Upper lobe of left lung (tissue), 6 donors: ENCODE measurements around the gene R3HDM2. TPM values are rescaled to one million over a fixed set of nuclear protein-coding genes. Genes with fewer than 3 reads are reported as not detected.

Experiments
- ATAC-seq, 2 donors: fragments of 200-7000 bp; cut with Tn5 transposase; one replicate each; pipeline ENCODE4 v1.9.1; 2022; ENCODE audit warnings: mild to moderate bottlenecking in 2 of 2, moderate library complexity in 2 of 2; ENCODE audit not compliant: low FRiP score in 2 of 2
- DNase-seq, 2 donors: peaks; one replicate each; pipeline ENCODE4 v3.0.0-alpha.2; 2019 to 2020
- H3K27ac ChIP-seq, 4 donors: fragments of 200-600 bp; sonication (generic); one replicate each; pipeline ENCODE4 v1.5.1; 2016 to 2019
- H3K27me3 ChIP-seq, 4 donors: fragments of 200-600 bp; sonication (generic); one replicate each; pipeline ENCODE4 v1.5.1; 2017 to 2019
- H3K36me3 ChIP-seq, 4 donors: fragments of 200-600 bp; sonication (generic); one replicate each; pipeline ENCODE4 v1.5.1; 2016 to 2019
- H3K4me1 ChIP-seq, 4 donors: fragments of 200-600 bp; sonication (generic); one replicate each; pipeline ENCODE4 v1.5.1; 2018 to 2019
- H3K4me3 ChIP-seq, 4 donors: fragments of 200-600 bp; sonication (generic); one replicate each; pipeline ENCODE4 v1.5.1; 2017 to 2019; ENCODE audit warnings: mild to moderate bottlenecking in 2 of 4, moderate library complexity in 1 of 4
- H3K9me3 ChIP-seq, 4 donors: fragments of 200-600 bp; sonication (generic); one replicate each; pipeline ENCODE4 v1.5.1; 2018 to 2019
- EP300 ChIP-seq, 4 donors: sonication (generic); formaldehyde crosslinking; IDR thresholded peaks; one replicate each; pipeline ENCODE4 v1.5.1; 2017; ENCODE audit warnings: antibody characterized with exemption in 4 of 4, control low read depth in 2 of 4
- POLR2A ChIP-seq, 4 donors: fragments of 450-650 bp; IDR thresholded peaks; one replicate each; pipeline ENCODE4 v1.5.1; 2016 to 2017; ENCODE audit warnings: antibody characterized with exemption in 4 of 4, mild to moderate bottlenecking in 2 of 4
- POLR2AphosphoS5 ChIP-seq, 2 donors: sonication (generic); formaldehyde crosslinking; IDR thresholded peaks; one replicate each; pipeline ENCODE4 v1.5.1; 2017; ENCODE audit warnings: antibody characterized with exemption in 2 of 2
- WGBS, 2 donors: methylation state at CpG; one replicate each; pipeline ENCODE4 v1.1.5; 2017 to 2018; 5-methylcytosine and 5-hydroxymethylcytosine counted together
- total RNA-seq, 6 donors: library from RNA; depleted of rRNA in 4 of 6; stranded (reverse); fragments of >200 nt in 4 of 6; gene quantifications; one replicate each; pipeline versions ENCODE4 v1.1.0 to v1.2.1, GENCODE V29; 2016 to 2021
- TF ChIP-seq, protein P1 (sequence below), 6 experiments: fragments of 450-650 bp in 4 of 6; fragments of 200-600 bp in 2 of 6; sonication (generic) in 2 of 6; IDR thresholded peaks; one replicate each; pipeline ENCODE4 v1.5.1; 2016 to 2019; ENCODE audit warnings: antibody characterized with exemption in 6 of 6
- donor health status: DM: no; HTN: no; CAD: no; lungs with moderate emphysema.
- donor health status: DM: no; HTN: yes; CAD: no; lungs with severe emphysema.

R3HDM2 gene
- total RNA-seq, 6 donors from 2014 or later: 39.2 to 94.3 (median 59.2) TPM

DNA sequence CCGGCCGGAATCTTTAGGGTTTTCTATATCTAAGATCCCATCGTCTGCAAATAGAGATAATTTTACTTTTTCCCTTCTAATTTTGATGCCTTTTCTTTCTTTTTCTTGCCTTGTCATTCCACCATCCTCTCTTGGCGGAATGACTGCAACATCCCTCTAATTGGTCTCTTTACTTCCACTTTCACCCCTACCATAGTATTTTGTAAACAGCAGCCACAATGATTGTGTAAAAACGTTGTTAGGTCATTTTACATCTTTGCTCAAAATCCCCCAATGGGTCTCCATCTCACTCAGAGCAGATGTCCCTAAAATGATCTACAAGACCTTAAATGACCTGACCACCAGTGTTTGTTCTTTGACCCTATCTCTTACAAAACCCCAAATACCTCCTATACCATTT is 99.9 kb downstream of the R3HDM2 start:
- Histone ChIP-seq H3K4me1 (no peaks in the 10 kb centered on the region), H3K27ac (peak overlapping the region in 1 of 4 donors; percentile 58), H3K36me3 (peaks cover 0 to 6% (median 0%) of the 10 kb centered on the region in 4 donors), H3K4me3 (no peak overlapping the region), H3K9me3 (no peaks in the 10 kb centered on the region), H3K27me3 (no peaks in the 10 kb centered on the region)
- no peak for TF ChIP-seq POLR2A (IDR thresholded peaks at IDR 0.05)
- no peak for TF ChIP-seq EP300 (IDR thresholded peaks at IDR 0.05)
- TF ChIP-seq POLR2AphosphoS5 (IDR thresholded peaks at IDR 0.05): no peak
- TF ChIP-seq, protein P1, sequence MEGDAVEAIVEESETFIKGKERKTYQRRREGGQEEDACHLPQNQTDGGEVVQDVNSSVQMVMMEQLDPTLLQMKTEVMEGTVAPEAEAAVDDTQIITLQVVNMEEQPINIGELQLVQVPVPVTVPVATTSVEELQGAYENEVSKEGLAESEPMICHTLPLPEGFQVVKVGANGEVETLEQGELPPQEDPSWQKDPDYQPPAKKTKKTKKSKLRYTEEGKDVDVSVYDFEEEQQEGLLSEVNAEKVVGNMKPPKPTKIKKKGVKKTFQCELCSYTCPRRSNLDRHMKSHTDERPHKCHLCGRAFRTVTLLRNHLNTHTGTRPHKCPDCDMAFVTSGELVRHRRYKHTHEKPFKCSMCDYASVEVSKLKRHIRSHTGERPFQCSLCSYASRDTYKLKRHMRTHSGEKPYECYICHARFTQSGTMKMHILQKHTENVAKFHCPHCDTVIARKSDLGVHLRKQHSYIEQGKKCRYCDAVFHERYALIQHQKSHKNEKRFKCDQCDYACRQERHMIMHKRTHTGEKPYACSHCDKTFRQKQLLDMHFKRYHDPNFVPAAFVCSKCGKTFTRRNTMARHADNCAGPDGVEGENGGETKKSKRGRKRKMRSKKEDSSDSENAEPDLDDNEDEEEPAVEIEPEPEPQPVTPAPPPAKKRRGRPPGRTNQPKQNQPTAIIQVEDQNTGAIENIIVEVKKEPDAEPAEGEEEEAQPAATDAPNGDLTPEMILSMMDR (IDR thresholded peaks at IDR 0.05): no peak
- ATAC-seq (no peak), DNase-seq (no peak)
- WGBS, 2 donors: 78 to 87% methylated on average over 5 of the region's 5 CpGs

DNA sequence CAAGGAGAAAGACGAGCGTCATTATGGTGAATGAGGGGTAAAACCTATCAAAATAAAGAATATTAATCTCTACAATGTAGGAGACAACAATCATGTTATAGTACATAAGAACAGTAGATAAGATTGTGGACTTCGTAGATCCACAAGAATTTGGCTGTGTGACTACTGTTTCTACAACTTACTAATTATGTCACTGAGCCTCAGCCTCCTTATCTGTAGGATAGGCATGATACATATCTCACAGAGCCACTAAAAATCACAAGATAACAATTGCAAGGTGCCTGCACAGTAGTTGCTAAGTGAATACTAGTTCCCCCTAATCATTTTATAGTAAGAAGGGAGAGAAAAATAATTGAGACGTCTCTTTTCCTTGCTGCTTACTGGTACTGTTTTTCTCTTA is 101.6 kb downstream of the R3HDM2 start:
- no peaks in the 10 kb centered on the region for H3K27me3 ChIP-seq
- no peak for ATAC-seq
- H3K4me3 ChIP-seq: no peak overlapping the region
- WGBS, 2 donors: 94 to 95% methylated on average over 4 of the region's 4 CpGs
- no peak for TF ChIP-seq EP300 (IDR thresholded peaks at IDR 0.05)
- H3K4me1 ChIP-seq: no peaks in the 10 kb centered on the region
- no peak for DNase-seq
- H3K27ac ChIP-seq: no peak overlapping the region
- no peaks in the 10 kb centered on the region for H3K9me3 ChIP-seq
- H3K36me3 ChIP-seq: peaks cover 0 to 6% (median 0%) of the 10 kb centered on the region in 4 donors

DNA sequence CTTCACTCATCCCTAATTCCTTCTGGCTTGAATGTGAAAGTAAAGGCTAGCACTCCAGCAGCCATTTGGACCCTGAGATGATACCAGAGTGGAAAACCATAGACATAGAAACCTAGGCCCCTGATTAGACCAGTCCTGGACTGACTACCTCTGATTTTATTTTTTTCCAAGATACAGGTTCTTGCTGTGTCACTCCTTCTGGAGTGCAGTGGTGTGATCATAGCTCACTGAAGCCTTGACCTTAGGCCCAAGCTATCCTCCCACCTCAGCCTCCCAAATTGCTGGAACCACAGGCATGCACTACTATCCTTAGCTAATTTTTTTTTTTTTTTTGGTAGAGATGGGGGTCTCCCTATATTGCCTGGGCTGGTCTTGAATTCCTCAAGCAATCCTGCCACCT is 105.4 kb downstream of the R3HDM2 start:
- no peak overlapping the region for H3K4me3 ChIP-seq
- TF ChIP-seq, protein P1 (IDR thresholded peaks at IDR 0.05): no peak
- no peak for TF ChIP-seq POLR2A (IDR thresholded peaks at IDR 0.05)
- no peak for TF ChIP-seq EP300 (IDR thresholded peaks at IDR 0.05)
- no peak for TF ChIP-seq POLR2AphosphoS5 (IDR thresholded peaks at IDR 0.05)
- no peak overlapping the region for H3K27ac ChIP-seq
- DNase-seq: no peak
- no peak for ATAC-seq
- H3K36me3 ChIP-seq: no peaks in the 10 kb centered on the region
- no peaks in the 10 kb centered on the region for H3K27me3 ChIP-seq
- H3K4me1 ChIP-seq: no peaks in the 10 kb centered on the region
- no peaks in the 10 kb centered on the region for H3K9me3 ChIP-seq

DNA sequence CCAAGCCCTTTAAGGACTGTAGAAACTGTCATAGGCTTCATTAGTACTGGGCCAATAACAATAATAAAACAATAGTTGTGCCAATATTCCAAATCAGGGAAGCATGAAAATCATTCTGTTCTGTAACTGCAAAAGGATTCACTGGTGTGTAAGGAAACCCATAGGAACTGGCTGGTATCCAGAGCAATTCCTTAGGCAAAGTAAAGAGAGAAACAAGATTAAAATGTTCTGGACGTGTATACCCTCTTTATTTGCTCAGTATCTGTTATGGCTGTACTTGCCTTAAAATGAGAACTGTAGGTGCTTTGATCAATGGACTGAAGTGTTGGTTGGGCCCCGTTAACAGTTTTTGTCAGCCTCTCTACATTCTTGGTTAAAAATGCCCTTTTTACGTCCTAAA is 107.4 kb downstream of the R3HDM2 start:
- Histone ChIP-seq H3K36me3 (no peaks in the 10 kb centered on the region), H3K4me1 (no peaks in the 10 kb centered on the region), H3K27ac (no peak overlapping the region), H3K27me3 (no peaks in the 10 kb centered on the region), H3K9me3 (no peaks in the 10 kb centered on the region), H3K4me3 (no peak overlapping the region)
- WGBS, 2 donors: 66 to 76% methylated on average over 3 of the region's 3 CpGs
- DNase-seq: no peak
- no peak for TF ChIP-seq EP300 (IDR thresholded peaks at IDR 0.05)
- TF ChIP-seq POLR2A (IDR thresholded peaks at IDR 0.05): no peak
- no peak for TF ChIP-seq POLR2AphosphoS5 (IDR thresholded peaks at IDR 0.05)
- TF ChIP-seq, protein P1 (IDR thresholded peaks at IDR 0.05): no peak
- ATAC-seq: no peak

DNA sequence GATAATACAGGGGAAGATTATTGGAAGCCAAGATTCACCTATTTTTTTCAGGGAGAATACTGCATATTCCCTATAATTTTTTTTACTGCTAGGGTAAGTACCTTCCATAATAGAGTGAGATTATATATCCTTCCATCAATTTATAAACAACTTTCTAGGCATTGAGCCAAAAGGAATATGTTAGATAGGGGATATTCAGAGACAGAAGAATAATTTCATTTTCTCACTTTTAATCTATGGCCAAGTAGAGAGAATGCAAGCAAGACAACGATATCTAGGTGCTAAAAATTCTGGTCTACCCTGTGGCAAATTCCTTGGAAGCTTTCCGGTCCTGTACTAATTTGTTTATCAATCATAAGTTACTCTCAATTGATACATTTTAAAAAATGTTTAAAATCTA is 110.2 kb downstream of the R3HDM2 start:
- no peak for TF ChIP-seq POLR2A (IDR thresholded peaks at IDR 0.05)
- TF ChIP-seq, protein P1 (IDR thresholded peaks at IDR 0.05): no peak
- TF ChIP-seq POLR2AphosphoS5 (IDR thresholded peaks at IDR 0.05): no peak
- no peak for TF ChIP-seq EP300 (IDR thresholded peaks at IDR 0.05)
- 72 to 73% methylated on average over 2 of the region's 2 CpGs for WGBS, 2 donors
- H3K27me3 ChIP-seq: no peaks in the 10 kb centered on the region
- H3K36me3 ChIP-seq: no peaks in the 10 kb centered on the region
- ATAC-seq (no peak), DNase-seq (no peak)
- no peaks in the 10 kb centered on the region for H3K9me3 ChIP-seq
- H3K4me3 ChIP-seq: no peak overlapping the region
- no peaks in the 10 kb centered on the region for H3K4me1 ChIP-seq
- no peak overlapping the region for H3K27ac ChIP-seq
